Inferior parietal cortex (tissue), 1 donor: ENCODE results near the gene COLEC11.
"Not testable (repeated sequence)": the region's sequence is repeated elsewhere in the genome, so short reads cannot be mapped to it uniquely, and the experiment has no call there.

Source experiments
- DNase-seq: peaks from one replicate; pipeline ENCODE4 v3.0.0-alpha.2; 2016; ENCODE audit errors: extremely low spot score

Gene COLEC11

DNA sequence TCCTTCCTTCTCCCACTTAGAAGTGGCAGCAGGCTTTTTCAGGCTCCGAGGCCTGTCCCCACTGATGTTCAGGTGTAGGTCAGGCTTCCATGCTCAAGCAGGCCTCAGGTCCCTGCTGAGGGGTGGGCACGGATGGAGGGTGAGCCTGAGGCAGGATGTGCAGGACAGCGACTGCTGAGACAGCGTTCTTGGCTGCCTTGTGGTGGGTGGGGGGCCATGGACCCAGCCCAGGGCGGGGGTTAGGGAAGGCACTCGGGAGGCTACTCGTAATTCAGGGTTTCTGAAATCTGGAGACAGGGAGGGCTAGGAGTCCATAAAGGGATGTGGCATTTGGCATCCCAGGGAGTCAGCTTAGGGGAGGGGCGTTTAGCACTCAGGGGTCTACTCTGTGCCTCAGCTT is 30.3 kb downstream of the COLEC11 start:
- DNase-seq, result no peak

DNA sequence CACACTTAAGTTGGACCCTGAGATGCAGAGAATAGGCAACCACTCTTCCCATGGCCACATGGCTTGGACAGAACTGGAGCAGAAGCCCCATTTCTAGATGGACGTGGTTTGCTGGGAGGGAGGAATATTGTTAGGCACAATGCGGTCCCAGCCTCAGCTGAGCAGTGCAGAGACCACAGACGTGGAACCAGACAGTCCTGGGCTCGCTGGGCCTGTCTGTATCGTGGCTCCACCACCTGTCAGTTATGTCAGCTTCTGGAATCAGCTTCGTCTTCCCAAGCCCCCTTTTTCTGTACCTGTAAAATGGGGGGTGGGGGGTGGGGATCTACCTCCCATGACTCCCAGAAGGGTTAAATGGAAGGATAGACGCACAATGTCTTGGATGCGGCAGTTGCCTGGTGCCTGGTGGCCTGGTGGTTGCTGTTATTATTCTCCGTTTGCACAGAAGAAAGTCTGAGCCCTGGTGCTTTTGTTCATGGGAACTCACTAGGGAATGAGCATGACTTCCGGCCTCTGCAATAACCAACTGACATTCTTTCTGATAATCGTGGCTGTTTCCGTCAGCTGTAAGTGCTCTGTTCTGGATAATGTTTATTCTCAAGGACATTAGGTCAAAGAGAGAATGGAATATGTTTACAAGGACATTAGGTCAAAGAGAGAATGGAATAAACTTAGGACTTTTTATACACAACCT is 31.4 kb downstream of the COLEC11 start:
- DNase-seq, result no peak

DNA sequence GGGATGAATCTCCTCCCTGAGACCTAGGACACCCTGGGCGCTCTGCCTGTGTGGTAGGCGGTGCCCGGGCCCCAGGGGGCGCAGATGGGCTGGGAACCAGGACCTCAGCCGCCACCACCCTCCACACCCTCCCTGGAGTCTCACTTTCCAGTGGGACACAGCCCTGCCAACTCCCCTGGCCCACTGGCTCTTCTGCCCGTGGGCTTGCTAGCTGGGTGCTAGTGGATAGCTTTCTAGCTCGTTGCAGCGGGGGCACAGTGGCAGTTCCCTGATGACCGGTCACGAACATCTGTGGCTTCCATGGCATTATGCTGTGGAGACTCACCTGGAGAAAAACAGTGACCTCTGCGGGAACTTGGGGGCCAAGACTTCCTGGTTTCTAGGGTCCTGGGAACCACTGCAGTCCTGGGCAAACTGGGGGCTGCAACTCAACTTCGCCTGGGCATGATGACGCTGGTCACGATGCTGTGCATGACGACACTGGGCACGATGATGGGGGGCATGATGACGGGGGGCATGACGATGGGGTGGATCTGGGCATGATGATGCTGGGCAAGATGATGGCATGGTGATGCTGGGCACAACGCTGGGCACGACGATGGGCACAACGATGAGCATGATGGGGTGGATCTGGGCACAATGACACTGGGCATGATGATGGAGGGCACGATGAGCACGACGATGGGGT is 32.0 kb downstream of the COLEC11 start:
- DNase-seq, result no peak

DNA sequence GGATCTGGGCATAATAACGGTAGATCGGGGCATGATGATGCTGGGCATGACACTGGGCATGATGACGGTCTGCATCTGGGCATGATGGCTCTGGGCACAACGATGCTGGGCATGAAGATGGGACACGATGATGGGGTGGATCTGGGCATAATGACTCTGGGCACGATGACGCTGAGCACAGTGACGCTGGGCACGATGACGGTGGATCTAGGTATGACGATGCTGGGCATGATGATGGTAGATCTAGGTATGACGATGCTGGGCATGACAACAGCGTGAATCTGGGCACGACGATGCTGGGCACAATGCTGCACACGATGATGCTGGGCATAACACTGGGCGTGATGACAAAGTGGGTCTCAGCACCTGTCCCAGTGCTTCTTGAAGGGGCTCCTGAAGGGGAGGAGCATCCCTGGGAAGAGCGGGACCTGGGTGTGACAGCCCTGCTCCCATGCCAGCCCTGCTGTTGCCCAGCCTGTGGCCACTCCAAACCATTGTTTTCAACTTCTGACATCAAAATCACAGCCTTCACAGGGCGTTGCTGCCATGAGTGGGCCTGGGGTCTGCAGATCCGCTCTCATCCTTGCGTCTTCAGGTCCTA is 32.7 kb downstream of the COLEC11 start:
- no peak for DNase-seq

DNA sequence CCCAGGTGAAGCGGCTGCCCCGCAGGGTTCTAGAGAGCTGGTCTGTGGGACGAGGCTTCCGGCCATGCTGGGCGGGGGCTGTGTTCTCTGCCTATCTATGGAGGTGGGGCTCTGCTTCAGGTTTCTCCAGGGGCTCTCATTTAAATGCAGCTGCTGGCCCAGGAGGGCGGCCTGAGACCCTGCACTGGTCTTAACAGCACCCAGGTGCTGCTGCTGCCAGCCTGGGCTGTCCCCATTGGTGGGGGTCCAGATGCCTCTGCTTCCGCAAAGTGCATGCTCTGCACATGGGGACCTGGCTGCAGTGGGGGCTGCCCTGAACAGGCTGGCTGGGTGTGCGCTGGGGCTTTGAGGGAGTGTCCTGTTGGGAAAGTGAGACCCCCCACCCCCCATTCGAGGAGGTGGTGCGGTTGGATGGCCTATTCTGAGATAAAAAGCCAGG is 33.3 kb downstream of the COLEC11 start:
- DNase-seq, result no peak

DNA sequence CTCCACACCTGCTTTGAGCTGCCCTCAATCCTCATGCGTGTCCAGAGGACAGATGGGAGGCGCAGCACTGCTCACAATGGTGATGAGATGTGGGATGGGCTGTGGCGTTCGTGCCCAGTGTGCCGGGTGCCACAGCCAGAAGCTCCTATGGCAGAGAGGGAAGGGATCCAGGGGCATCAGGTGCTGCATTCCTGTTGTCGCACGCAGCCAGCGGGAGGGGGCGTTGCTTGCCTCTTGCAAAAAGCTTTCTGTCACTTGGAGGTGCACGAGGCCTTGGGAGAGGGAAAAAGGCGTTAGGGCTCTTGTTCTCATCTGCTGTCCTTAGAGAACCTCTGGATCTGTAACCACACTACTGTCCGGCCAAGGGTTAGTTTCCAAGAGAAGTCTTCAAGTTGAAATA is 33.9 kb downstream of the COLEC11 start:
- no peak for DNase-seq

DNA sequence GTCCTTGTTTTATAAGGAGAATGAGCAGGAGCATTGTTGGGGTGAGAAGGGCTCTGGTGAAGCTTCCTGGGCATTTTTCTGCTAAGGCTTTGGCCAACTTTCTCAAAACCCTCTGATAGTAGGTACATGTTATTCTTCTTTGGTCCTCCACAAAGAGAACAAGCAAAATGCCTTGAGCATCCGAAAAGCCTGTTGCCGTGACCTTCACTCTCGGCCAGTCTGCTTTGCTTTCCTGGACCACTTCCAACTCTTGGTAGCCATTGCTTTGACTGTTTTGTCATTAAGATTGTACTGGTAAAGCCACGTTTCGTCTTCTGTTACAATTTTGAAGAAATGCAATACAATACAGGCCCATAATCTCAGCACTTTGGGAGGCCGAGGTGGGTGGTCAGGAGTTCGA is 35.7 kb downstream of the COLEC11 start:
- DNase-seq, result no peak

DNA sequence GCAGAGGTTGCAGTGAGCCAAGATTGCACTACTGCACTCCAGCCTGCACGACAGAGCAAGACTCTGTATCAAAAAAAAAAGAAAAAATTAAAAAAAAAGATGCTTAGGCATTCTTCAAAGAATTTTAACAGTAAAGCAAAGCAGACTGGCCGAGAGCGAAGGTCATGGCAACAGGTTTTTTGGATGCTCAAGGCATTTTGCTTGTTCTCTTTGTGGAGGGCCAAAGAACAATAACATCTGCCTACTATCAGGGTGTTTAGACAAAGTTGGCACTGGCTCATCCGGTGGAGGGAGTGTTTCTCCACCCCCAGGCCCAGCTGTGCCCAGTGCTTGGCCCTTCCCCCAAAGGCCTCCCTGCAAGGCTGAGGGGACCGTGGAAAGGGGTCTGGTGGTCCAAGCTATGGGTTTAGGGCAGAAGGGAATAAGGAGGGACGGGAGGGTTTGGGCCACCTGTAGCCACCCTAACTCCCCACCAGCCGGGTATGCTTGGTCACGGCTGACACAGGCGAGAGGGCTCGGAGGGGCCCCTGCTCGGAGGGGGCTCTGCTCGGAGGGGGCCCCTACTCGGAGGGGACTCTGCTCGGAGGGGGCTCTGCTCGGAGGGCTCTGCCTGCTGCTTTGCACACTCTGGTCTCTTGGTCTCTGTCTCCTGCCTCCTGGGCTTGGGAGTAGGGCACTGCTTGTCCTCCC is 36.4 kb downstream of the COLEC11 start:
- DNase-seq, result no peak

DNA sequence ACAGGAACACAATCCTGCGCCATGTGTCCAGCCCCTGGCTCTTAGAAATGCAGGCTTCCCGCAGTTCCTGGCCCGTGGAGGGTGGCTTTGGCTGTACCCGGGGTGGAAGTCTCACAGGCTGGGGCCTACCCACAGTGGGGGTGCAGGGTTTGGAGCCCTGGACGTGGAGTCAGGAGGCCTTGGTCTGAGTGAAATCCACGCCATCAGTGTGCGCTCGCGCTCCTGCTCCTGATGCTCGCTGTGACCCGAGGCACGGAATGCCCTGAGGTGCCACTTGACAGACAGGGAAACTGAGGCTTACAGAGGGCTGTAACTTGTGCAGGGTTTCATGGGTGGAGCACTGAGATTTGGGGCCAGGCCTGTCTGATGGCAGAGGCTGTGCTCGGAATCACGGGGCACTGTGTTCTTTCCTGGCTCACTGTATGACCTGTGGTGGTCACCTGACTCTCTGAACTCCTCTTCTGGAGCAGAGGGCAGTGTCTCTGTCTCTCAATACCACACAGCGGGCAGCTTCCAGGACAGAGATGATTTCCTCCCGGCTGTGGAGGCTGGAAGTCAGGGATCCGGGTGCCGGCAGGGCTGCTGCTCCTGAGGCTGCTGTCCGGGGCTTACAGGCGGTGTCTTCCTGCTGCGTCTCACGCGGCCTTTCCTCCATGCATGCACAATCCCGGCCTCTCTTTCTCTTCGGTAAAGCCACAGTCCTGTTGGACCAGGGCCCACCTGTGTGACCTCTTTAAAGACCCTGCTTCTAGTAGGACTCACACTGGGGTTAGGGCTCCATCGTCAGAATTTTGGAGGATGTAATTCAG is 37.1 kb downstream of the COLEC11 start:
- DNase-seq, result no peak

DNA sequence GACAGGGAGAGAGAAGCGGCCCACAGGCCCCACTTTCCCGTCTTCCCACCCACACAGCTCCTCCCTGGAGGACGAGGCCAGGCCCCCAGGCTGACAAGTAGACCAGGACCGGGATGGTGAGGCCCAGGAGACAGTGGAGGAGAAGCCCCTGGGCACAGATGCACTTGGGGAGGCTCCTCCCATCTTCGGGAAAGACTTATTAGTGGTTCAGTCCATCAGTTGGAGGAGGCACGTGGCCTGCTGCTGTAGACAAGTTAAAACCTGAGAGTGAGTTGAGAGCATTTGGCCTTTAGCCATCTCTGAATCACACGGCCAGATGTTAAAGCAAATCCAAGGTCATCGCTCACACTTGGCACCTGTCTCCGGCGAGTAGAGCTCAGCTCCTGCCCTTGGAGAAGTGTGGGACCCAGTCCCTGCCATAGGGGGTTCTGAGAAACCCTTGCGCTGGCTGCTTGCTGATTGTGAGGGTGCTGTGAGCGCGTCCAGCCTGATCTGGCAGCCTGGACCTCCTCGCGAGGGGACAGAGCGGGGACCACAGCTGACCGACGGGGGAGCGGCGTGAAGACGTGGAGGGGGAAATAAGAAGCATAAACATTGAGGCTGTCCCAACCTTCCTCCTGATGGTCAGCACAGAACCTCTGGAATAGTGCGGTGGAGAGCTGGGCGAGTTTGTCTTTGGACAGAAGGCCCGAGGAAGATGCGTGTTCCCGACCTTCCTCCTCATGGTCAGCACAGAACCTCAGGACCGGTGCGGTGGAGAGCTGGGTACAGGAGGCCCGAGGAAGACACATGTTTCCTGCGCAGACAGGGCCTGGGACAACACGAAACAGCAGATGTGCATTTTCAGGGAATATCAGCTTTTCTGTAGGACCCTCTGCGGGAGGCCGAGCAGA is 38.4 kb downstream of the COLEC11 start:
- DNase-seq, result no peak

DNA sequence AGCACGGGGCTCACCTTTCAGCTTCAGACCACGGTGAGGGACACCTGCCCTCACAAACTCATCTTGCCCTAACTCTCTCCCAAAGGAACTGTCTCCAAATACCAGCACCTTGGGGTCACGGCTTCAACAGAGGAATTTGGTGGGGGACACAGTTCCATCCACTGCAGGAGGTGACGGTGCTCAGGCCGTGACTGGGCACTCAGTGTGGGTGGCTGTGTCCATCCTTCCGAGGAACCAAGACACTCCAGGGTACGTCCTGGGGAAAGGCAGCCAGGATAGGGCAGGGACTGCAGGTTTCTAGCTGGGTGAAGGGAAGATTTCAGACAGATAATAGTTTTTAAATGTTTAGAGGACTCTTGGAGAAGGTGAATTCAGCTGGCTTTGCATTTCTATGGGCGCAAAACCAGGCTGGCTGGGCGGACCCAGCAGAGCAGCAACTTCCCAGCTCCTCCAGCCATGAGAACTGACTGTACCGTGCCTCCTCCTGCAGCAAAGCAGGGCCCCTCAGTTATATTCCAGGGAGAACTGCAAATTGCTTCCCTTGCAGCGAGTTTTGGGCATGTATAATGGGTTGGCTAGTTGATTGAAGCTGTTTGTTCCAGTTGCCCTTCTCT is 39.2 kb downstream of the COLEC11 start:
- no peak for DNase-seq

DNA sequence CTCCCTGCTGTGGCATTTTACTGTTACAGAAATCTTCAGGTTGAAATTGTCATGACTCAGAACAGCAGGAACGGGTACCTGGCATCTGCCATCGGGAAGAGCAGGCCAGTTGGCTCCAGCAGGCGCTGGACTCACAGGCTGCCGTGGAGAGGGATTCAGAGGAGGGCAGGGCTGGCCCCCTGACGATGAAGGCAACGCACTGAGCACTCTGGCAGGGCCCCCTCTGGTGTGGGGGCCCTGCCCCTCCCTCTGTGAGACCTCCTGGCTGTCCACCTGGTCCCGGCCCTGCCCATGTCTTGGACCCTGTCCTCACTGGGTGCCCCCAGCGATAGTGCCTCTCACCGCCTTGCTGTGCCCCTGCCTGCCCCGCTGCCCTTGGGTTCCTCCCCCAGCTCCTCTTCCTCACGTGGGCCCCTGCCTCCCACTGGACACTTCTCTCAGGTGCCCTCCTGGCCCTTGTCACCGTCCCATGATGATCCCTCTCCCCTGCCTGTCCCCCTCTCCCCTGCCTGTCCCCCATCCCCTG is 39.7 kb downstream of the COLEC11 start:
- DNase-seq, result no peak

DNA sequence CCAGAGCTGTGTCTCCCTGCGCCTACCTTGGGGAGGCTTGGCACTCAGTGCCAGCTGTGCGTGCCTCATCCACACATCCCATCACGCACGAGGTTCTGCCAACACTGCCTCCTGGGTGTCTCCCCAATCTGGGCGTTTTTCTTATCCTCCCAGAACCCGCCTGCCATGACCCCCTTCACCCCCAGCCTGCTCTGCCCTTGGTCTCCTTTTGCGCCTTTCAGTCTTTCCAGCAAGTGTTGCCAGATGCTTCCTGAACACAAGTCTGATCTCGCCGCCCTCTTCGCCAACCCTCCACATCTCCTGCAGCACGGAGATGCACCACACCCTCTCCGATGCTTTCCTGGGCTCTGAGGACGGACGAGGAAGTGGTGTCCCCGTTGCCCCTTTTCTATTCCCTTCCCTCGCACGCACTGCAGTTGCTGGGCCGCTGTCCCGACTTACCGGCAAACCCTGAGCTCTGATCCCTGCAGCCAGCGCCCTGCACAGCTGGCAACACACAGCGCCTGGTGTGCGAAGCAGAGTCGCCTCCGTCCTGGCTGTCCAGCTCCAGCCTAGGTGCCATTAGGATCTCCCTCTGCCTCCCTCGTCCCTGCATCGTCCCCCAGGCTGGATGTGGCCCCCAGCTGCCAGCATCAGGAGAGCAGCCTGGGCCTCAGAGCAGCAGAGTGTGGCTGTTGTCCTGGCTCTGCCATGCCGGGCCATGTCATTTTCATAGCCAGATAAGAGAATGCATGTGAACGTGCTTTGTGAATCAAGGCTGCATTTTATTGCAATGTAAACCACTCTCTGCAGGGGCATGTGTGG is 40.5 kb downstream of the COLEC11 start:
- DNase-seq, result no peak

DNA sequence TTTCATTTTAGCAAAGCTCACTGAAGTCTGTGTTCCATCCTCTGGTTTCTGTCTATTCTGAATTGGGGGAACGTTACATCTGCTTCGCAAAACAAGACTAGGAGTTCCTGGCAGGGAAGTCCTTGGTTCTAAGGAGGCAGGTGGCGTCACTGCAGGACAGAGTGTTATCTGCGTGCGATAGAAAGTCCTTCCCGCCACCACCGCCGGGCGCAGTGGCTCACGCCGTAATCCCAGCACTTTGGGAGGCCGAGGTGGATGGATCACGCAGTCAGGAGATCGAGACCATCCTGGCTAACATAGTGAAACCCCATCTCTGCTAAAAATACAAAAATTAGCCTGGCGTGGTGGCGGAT is 41.0 kb downstream of the COLEC11 start:
- not testable (repeated sequence) for DNase-seq

DNA sequence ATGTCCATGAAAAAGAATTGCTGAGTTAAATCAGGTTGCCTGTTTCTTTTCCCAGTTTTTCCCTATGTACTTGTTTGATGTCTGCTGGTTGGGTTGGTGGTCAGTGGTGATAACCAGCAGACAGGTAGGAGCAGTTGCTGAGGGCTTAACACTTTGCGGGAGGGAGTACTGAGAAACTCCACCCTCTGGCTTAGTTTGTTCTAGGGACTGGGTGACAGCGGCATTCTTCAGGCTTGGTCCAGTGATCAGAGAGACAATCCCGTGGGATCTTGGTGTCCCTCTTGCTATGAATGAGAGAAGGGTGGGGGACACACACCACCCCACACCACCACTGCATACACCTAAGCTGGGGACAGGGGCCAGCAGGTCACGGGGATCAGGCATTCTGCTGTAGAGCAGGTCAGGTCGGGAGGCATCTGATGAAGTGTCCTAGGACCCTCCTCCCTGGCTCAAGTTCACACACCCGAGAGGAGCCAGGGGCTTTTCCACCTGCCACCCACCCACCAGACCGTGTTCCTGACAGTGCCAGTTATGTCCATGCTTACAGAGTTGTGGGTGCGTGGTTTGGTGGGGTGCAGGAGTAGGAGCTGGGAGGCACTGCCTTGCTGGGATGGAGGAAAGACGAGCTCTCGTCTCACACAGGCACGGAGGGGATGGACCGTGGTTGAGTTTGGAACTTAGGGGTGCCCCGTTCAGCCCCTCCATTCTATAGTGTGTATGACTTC is 41.8 kb downstream of the COLEC11 start:
- no peak for DNase-seq

DNA sequence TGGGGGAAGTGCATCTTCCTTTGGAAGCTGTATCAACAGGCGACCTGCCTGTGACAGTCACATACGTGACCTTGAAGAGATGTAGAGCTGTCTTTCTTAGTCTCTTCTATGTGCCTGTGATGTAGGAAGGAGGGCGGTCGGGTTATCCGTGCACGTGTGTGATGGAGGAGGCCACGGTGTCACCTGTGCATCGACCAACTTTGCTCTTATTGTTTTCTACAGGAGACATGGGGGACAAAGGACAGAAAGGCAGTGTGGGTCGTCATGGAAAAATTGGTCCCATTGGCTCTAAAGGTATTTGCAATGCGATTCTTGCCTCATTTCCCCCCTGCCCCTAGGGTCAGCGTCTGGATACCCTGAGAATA is 42.4 kb downstream of the COLEC11 start:
- DNase-seq, result no peak

DNA sequence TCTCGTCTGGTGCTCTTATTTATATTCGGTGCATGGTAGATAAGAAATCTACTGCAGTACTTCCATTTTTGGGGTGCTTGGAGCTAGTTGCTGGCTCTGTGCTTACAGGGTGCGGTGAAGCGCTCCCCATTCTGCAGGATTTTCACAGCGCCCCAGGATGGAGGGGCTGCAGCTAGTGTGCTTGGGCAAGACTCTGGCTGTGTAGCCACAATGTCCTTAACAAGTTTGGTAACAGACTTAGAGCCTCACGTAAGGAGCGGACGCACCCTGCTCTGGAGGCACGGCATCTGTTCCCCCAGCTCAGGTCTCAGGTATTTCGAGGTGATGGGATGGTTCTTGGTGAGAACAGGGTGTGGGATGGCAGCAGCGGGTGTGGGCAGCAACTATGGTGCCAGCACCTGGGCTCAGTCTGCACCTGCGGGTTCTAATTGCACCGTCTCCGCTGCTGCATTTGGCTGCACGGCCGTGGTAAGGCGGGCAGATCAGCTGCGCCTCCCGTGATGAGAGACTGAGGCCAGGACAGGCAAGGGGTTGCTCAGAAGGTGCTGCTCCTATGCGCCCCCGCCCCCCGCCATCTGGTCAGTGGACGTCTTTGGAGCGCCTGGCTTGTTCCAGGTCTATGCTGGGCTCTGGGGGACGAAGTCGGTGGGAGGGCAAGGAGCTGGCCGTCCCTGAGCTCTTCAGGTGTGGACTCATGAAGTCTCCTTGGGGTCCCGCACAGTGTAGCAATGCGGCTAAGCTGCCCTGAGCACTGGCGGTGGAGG is 43.0 kb downstream of the COLEC11 start:
- no peak for DNase-seq

DNA sequence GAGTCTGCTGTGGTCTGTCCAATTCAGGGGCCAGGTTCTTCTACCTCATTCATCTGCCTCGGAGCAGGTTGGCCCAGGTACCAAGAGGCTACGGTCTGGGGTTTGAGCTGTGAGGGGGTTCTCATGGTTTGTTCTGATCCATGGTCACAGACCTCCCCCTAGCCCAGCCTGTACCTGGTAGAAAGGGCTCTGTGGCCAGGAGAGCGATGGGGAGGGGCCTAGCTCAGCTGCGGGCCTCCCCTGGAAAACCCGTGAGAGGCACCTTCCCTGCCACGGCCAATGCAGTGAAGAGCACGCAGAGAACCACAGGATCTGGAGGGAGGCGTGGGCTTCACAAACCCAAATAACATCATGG is 43.5 kb downstream of the COLEC11 start:
- DNase-seq, result no peak
